Left kidney (tissue), 8 donors: Measurements from ENCODE around the gene PLEKHG3. TPM values are rescaled to one million over a fixed set of nuclear protein-coding genes. Genes with fewer than 3 reads are reported as not detected.
"Not testable (repeated sequence)": the region's sequence is repeated elsewhere in the genome, so short reads cannot be mapped to it uniquely, and the experiment has no call there.

Experiments used
- DNase-seq: peaks from one replicate; pipeline ENCODE4 v3.0.0-alpha.2; 2013
- long read RNA-seq, 8 donors: transcript quantifications; one replicate each; lab custom pipeline, GENCODE V29; 2026
- polyA plus RNA-seq: library from polyadenylated mRNA; unstranded; fragments of 120-200 nt; gene quantifications from one replicate; pipeline ENCODE4 v1.2.1, GENCODE V29; 2013; ENCODE audit not compliant: insufficient read length

PLEKHG3 gene
- polyA plus RNA-seq: 83.8 TPM
- long read RNA-seq, donor 1, partial matches to known transcripts: 44 of 46 reads
- long read RNA-seq, donor 1, other reads (novel, unspliced or antisense): 0 of 46 reads
- long read RNA-seq, donor 2, partial matches to known transcripts: 15 of 15 reads
- long read RNA-seq, donor 2, other reads (novel, unspliced or antisense): 0 of 15 reads
- long read RNA-seq, donor 3, partial matches to known transcripts: 26 of 29 reads
- long read RNA-seq, donor 3, other reads (novel, unspliced or antisense): 0 of 29 reads
- long read RNA-seq, donor 4: 0 reads
- long read RNA-seq, donor 5, full-length matches to known transcripts: 2 of 72 reads
- long read RNA-seq, donor 5, partial matches to known transcripts: 70 of 72 reads
- long read RNA-seq, donor 5, other reads (novel, unspliced or antisense): 0 of 72 reads
- long read RNA-seq, donor 6, partial matches to known transcripts: 24 of 24 reads
- long read RNA-seq, donor 6, other reads (novel, unspliced or antisense): 0 of 24 reads
- long read RNA-seq, donor 7, partial matches to known transcripts: 18 of 18 reads
- long read RNA-seq, donor 7, other reads (novel, unspliced or antisense): 0 of 18 reads
- long read RNA-seq, donor 8, partial matches to known transcripts: 5 of 6 reads
- long read RNA-seq, donor 8, other reads (novel, unspliced or antisense): 0 of 6 reads

GRCh38 chr14:64704143-64704742, at the start of gene PLEKHG3:
TSS of gene PLEKHG3 (plus strand) at chr14:64704424. CDS start at chr14:64727632, 23,208 bp downstream.
- DNase-seq: peak; percentile 85

- no peak for DNase-seq
Observed at GRCh38 chr14:64654901-64655300, 49.3 kb upstream of the PLEKHG3 start.

GRCh38 chr14:64656986-64657385, 47.2 kb upstream of the PLEKHG3 start:
- no peak for DNase-seq

GRCh38 chr14:64658201-64658600, 46.0 kb upstream of the PLEKHG3 start:
- DNase-seq: no peak

GRCh38 chr14:64658700-64659264, 45.4 kb upstream of the PLEKHG3 start:
- not testable (repeated sequence) for DNase-seq

GRCh38 chr14:64659366-64659765, 44.9 kb upstream of the PLEKHG3 start:
- no peak for DNase-seq

GRCh38 chr14:64663174-64663573, 41.0 kb upstream of the PLEKHG3 start:
- DNase-seq: no peak

GRCh38 chr14:64671591-64671990, 32.6 kb upstream of the PLEKHG3 start:
- peak; percentile 80 for DNase-seq

GRCh38 chr14:64673316-64673715, 30.9 kb upstream of the PLEKHG3 start:
- no peak for DNase-seq

- DNase-seq: no peak
Observed at GRCh38 chr14:64673748-64674147, 30.5 kb upstream of the PLEKHG3 start.

GRCh38 chr14:64674829-64675228, 29.4 kb upstream of the PLEKHG3 start:
- DNase-seq: no peak

- no peak for DNase-seq
Observed at GRCh38 chr14:64675312-64675711, 28.9 kb upstream of the PLEKHG3 start.

GRCh38 chr14:64676410-64677008, 27.7 kb upstream of the PLEKHG3 start:
- no peak for DNase-seq

GRCh38 chr14:64680013-64680713, 24.1 kb upstream of the PLEKHG3 start:
- peak; percentile 71 for DNase-seq

GRCh38 chr14:64680714-64681065, 23.5 kb upstream of the PLEKHG3 start:
- DNase-seq: no peak

- DNase-seq: peak; percentile 75
Observed at GRCh38 chr14:64681796-64682710, 22.2 kb upstream of the PLEKHG3 start.

- no peak for DNase-seq
Observed at GRCh38 chr14:64682843-64683242, 21.4 kb upstream of the PLEKHG3 start.

- DNase-seq: no peak
Observed at GRCh38 chr14:64683264-64683663, 21.0 kb upstream of the PLEKHG3 start.

- no peak for DNase-seq
Observed at GRCh38 chr14:64684091-64684490, 20.1 kb upstream of the PLEKHG3 start.
